GF-D8 (cell line): ENCODE results near the gene LMX1B.
A peak's percentile ranks its signal among the peaks of the same experiment; 100 is the strongest.
"Not testable (repeated sequence)": the region's sequence is repeated elsewhere in the genome, so short reads cannot be mapped to it uniquely, and the experiment has no call there.

Experiments used
- DNase-seq: peaks from one replicate; lab custom pipeline; 2025; lab: John Stamatoyannopoulos, UW

Gene LMX1B

GRCh38 chr9:126613651-126614050 is at the start of gene LMX1B:
TSS of gene LMX1B (plus strand) at chr9:126613928. CDS start at chr9:126614450, 522 bp downstream.
- DNase-seq = no peak

GRCh38 chr9:126564128-126564527 is 49.6 kb upstream of the LMX1B start:
- peak; percentile 34 for DNase-seq

GRCh38 chr9:126564716-126565115 is 49.0 kb upstream of the LMX1B start:
- DNase-seq = no peak

GRCh38 chr9:126565336-126566128 is 48.2 kb upstream of the LMX1B start:
- no peak for DNase-seq

- no peak for DNase-seq
Observed at GRCh38 chr9:126569036-126569435, 44.7 kb upstream of the LMX1B start.

GRCh38 chr9:126578029-126578428 is 35.7 kb upstream of the LMX1B start:
- DNase-seq = no peak

- not testable (repeated sequence) for DNase-seq
Observed at GRCh38 chr9:126580319-126580718, 33.4 kb upstream of the LMX1B start.

GRCh38 chr9:126581893-126582292 is 31.8 kb upstream of the LMX1B start:
- DNase-seq = no peak

- DNase-seq = no peak
Observed at GRCh38 chr9:126582427-126582826, 31.3 kb upstream of the LMX1B start.

- DNase-seq = no peak
Observed at GRCh38 chr9:126583144-126583760, 30.5 kb upstream of the LMX1B start.

- no peak for DNase-seq
Observed at GRCh38 chr9:126584611-126585010, 29.1 kb upstream of the LMX1B start.

- DNase-seq = no peak
Observed at GRCh38 chr9:126586236-126586635, 27.5 kb upstream of the LMX1B start.

- no peak for DNase-seq
Observed at GRCh38 chr9:126587187-126588185, 26.2 kb upstream of the LMX1B start.

- DNase-seq = no peak
Observed at GRCh38 chr9:126588491-126589168, 25.1 kb upstream of the LMX1B start.

GRCh38 chr9:126589349-126589748 is 24.4 kb upstream of the LMX1B start:
- no peak for DNase-seq

- DNase-seq = no peak
Observed at GRCh38 chr9:126591083-126591482, 22.6 kb upstream of the LMX1B start.

- no peak for DNase-seq
Observed at GRCh38 chr9:126591922-126592321, 21.8 kb upstream of the LMX1B start.

GRCh38 chr9:126592461-126592860 is 21.3 kb upstream of the LMX1B start:
- no peak for DNase-seq

GRCh38 chr9:126595982-126596381 is 17.7 kb upstream of the LMX1B start:
- DNase-seq = no peak

GRCh38 chr9:126599047-126599650 is 14.6 kb upstream of the LMX1B start:
- no peak for DNase-seq
